ENCODE measurements around the gene BMP6.

The BMP6 gene

DNA sequence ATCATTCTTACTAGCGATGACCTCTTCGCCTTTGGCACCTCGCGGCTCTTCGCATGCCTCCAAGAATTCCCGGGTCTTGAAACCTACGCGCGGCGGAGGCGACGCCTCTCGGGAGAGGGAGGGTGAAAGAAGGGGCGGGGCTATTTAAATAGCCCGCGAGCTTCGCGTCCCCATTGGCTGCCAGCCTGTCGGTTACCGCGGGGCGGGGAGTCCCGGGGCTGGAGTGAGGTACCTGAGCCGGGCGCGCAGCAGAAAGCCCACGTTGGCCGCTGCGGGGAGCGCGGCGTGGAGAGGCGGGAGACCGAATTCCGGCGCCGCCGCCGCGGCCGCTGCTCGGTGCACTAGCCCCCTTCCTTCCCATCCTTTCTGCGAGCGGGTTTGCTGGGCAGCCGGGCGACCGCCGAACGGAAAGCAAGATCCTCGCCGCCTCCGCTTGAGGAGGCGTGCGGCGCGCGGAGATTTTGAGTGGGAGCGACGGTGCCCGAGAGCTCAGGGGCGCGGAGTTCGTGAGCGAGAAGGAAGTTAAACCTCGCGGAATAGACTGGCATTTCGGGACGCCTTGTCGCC is at the start of gene BMP6:
Gene BMP6 (plus strand): TSS at position 251 of the 567 bp plus-strand sequence. CDS start 857 bp downstream, outside the sequence.
- H3K4me3 ChIP-seq (ENCODE audit: low read length) = peak within 1 kb of the TSS; percentile 70
- no peak within 1 kb of the TSS for H3K27ac ChIP-seq (ENCODE audit: low read length)
- no peak within 1 kb of the TSS for H3K9ac ChIP-seq (ENCODE audit: low read depth, low read length)
- H3K9me3 ChIP-seq (ENCODE audit: insufficient read depth, low read depth, low read length) = no peaks in the 10 kb centered on the region
- H3K4me1 ChIP-seq (ENCODE audit: insufficient read depth, low read length) = peaks cover 19% of the 10 kb centered on the region
- H3K36me3 ChIP-seq (ENCODE audit: insufficient read depth, low read depth, low read length) = no peaks in the 10 kb centered on the region
- H3K27me3 ChIP-seq (ENCODE audit: insufficient read depth, low read length) = peaks cover 86% of the 10 kb centered on the region

DNA sequence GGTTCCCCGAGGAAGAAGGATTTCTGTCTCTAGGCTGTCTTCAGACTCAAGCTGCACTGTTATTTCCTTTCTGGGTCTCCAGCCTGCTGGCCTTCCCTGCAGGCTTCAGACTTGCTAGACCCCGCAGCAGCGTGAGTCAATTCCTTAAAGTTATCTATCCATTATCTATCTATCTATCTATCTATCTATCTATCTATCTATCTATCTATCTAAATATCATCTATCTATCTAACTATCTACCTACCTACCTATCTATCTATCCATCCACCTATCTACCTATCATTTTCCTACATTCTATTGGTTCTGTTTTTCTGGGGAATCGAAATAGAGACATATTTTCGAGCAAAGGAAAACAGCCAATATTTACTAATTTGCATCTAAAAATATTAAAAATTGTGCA is 48.7 kb upstream of the BMP6 start:
- H3K27ac ChIP-seq (ENCODE audit: low read length) = no peak overlapping the region
- H3K4me1 ChIP-seq (ENCODE audit: insufficient read depth, low read length) = peaks cover 10% of the 10 kb centered on the region; the same call in 1 of the 2 replicates
- no peak overlapping the region for H3K4me3 ChIP-seq (ENCODE audit: low read length)
- no peak overlapping the region for H3K9ac ChIP-seq (ENCODE audit: low read depth, low read length)
- H3K36me3 ChIP-seq (ENCODE audit: insufficient read depth, low read depth, low read length) = no peaks in the 10 kb centered on the region
- H3K27me3 ChIP-seq (ENCODE audit: insufficient read depth, low read length) = 0 out of 2 replicates have a peak, but pooled peaks cover 15% of the 10 kb centered on the region
- no peaks in the 10 kb centered on the region for H3K9me3 ChIP-seq (ENCODE audit: insufficient read depth, low read depth, low read length)

GRCh38 chr6:7680393-7681075 is 45.4 kb upstream of the BMP6 start:
- no peak overlapping the region for H3K4me3 ChIP-seq (ENCODE audit: low read length)
- no peaks in the 10 kb centered on the region for H3K9me3 ChIP-seq (ENCODE audit: insufficient read depth, low read depth, low read length)
- H3K9ac ChIP-seq (ENCODE audit: low read depth, low read length) = no peak overlapping the region
- H3K4me1 ChIP-seq (ENCODE audit: insufficient read depth, low read length) = peaks cover 23% of the 10 kb centered on the region; the same call in 1 of the 2 replicates
- H3K36me3 ChIP-seq (ENCODE audit: insufficient read depth, low read depth, low read length) = no peaks in the 10 kb centered on the region
- H3K27ac ChIP-seq (ENCODE audit: low read length) = no peak overlapping the region
- peaks cover 20% of the 10 kb centered on the region for H3K27me3 ChIP-seq (ENCODE audit: insufficient read depth, low read length)

GRCh38 chr6:7681449-7681848 is 44.5 kb upstream of the BMP6 start:
- no peaks in the 10 kb centered on the region for H3K36me3 ChIP-seq (ENCODE audit: insufficient read depth, low read depth, low read length)
- no peaks in the 10 kb centered on the region for H3K9me3 ChIP-seq (ENCODE audit: insufficient read depth, low read depth, low read length)
- peaks cover 24% of the 10 kb centered on the region for H3K27me3 ChIP-seq (ENCODE audit: insufficient read depth, low read length)

DNA sequence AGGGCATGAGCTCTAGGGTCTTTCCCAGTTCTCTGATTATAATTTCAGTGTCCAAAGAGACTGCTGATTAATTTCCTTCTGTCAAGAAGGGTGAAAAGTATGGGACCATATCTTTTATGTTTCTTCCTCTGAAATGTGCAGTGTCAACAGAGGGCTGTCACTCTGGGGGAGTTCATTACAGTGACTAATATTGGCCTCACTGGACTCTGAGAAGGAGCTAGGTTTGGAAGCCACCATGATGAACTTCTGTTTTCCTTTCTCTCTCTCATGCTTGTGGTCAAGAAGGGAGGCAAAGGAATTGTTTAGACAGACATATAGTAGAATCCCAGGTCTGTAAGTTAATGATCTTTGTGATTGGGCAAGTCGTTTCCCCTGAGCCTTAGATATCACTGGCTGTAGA is 41.8 kb upstream of the BMP6 start:
- H3K36me3 ChIP-seq (ENCODE audit: insufficient read depth, low read depth, low read length) = no peaks in the 10 kb centered on the region
- H3K27me3 ChIP-seq (ENCODE audit: insufficient read depth, low read length) = peaks cover 24% of the 10 kb centered on the region
- H3K9me3 ChIP-seq (ENCODE audit: insufficient read depth, low read depth, low read length) = no peaks in the 10 kb centered on the region
- no peak overlapping the region for H3K27ac ChIP-seq (ENCODE audit: low read length)
- peaks cover 23% of the 10 kb centered on the region; the same call in 1 of the 2 replicates for H3K4me1 ChIP-seq (ENCODE audit: insufficient read depth, low read length)
- H3K4me3 ChIP-seq (ENCODE audit: low read length) = no peak overlapping the region
- H3K9ac ChIP-seq (ENCODE audit: low read depth, low read length) = no peak overlapping the region

More at GRCh38 chr6:7681449-7681848, 44.5 kb upstream of the BMP6 start:
- no peak overlapping the region for H3K27ac ChIP-seq (ENCODE audit: low read length)
- H3K4me1 ChIP-seq (ENCODE audit: insufficient read depth, low read length) = peaks cover 23% of the 10 kb centered on the region; the same call in 1 of the 2 replicates
- no peak overlapping the region for H3K9ac ChIP-seq (ENCODE audit: low read depth, low read length)
- H3K4me3 ChIP-seq (ENCODE audit: low read length) = no peak overlapping the region

DNA sequence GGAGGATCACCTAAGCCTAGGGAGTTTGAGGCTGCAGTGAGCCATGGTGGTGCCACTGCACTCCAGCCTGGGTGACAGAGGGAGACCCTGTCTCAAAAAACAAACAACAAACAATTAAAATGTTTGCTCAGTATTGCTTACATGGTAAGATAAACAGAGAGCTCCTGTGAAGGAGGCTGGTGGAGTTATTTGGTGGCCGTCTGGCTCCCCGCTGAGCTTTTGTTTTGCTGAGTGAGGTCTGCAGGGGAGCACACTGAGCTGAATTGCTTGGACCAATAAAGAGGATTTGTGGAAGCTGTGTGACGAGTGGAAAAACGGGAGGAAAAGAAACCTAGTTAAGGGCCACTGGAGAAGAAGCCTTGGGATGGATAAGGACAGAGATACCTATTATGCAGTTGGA is 41.1 kb upstream of the BMP6 start:
- H3K9ac ChIP-seq (ENCODE audit: low read depth, low read length) = no peak overlapping the region
- H3K4me3 ChIP-seq (ENCODE audit: low read length) = no peak overlapping the region
- H3K9me3 ChIP-seq (ENCODE audit: insufficient read depth, low read depth, low read length) = no peaks in the 10 kb centered on the region
- H3K27ac ChIP-seq (ENCODE audit: low read length) = no peak overlapping the region
- H3K36me3 ChIP-seq (ENCODE audit: insufficient read depth, low read depth, low read length) = no peaks in the 10 kb centered on the region
- H3K4me1 ChIP-seq (ENCODE audit: insufficient read depth, low read length) = peaks cover 22% of the 10 kb centered on the region; the same call in 1 of the 2 replicates
- peaks cover 24% of the 10 kb centered on the region for H3K27me3 ChIP-seq (ENCODE audit: insufficient read depth, low read length)

- Histone ChIP-seq H3K4me3 (ENCODE audit: low read length) (no peak overlapping the region), H3K9ac (ENCODE audit: low read depth, low read length) (no peak overlapping the region), H3K4me1 (ENCODE audit: insufficient read depth, low read length) (peaks cover 17% of the 10 kb centered on the region; the same call in 1 of the 2 replicates), H3K36me3 (ENCODE audit: insufficient read depth, low read depth, low read length) (no peaks in the 10 kb centered on the region), H3K27ac (ENCODE audit: low read length) (no peak overlapping the region), H3K9me3 (ENCODE audit: insufficient read depth, low read depth, low read length) (no peaks in the 10 kb centered on the region), H3K27me3 (ENCODE audit: insufficient read depth, low read length) (peaks cover 24% of the 10 kb centered on the region)
These were observed 40.6 kb upstream of the BMP6 start for GRCh38 chr6:7685276-7685675.

DNA sequence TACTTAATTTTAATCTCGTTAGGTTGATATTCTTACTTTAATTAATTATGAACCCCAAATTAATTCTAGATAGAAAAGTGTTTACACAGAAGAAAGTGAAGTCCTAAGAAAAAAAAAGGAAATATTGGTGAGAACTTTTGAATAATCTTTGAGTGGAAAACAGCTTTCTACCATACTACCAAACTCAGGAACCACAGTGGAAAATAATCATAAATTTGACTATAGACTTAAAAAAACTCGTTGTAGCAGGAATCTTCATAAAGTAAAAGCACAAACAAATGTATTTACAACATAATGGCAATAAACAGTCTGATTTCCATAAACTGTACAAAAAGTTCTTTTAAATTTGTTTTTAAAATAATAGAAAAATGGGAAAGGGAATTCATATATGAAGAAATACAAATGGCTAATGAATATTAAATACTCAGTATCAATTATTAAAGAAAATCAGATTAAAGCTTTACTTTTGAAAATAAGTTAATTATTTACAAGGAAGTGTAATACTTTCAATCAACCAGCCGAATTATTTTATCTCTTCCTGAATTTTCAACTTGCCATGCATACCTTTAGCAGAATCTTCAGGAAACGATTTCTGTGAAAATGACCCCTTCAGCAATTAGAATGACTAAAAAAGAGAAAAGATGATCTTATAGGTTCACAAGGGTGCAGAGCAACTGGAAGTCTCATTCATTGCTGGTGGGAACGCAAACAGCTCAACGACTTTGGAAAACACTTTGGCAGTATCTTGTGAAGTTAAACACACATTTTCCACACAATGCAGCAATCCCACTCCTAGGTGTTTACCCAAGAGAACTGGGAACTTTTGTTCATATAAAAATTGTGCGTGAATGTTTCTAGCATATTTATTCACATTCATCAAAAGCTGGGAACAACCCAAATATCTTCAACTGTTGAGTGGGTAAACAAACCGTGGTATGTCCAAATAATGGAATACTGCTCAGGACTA is 38.5 kb upstream of the BMP6 start:
- H3K36me3 ChIP-seq (ENCODE audit: insufficient read depth, low read depth, low read length) = no peaks in the 10 kb centered on the region
- H3K4me3 ChIP-seq (ENCODE audit: low read length) = no peak overlapping the region
- H3K9me3 ChIP-seq (ENCODE audit: insufficient read depth, low read depth, low read length) = no peaks in the 10 kb centered on the region
- H3K9ac ChIP-seq (ENCODE audit: low read depth, low read length) = no peak overlapping the region
- H3K27ac ChIP-seq (ENCODE audit: low read length) = no peak overlapping the region
- peaks cover 13% of the 10 kb centered on the region for H3K4me1 ChIP-seq (ENCODE audit: insufficient read depth, low read length)
- peaks cover 20% of the 10 kb centered on the region for H3K27me3 ChIP-seq (ENCODE audit: insufficient read depth, low read length)

GRCh38 chr6:7691021-7691420 is 34.9 kb upstream of the BMP6 start:
- Histone ChIP-seq H3K9ac (ENCODE audit: low read depth, low read length) (no peak overlapping the region), H3K4me3 (ENCODE audit: low read length) (no peak overlapping the region)

DNA sequence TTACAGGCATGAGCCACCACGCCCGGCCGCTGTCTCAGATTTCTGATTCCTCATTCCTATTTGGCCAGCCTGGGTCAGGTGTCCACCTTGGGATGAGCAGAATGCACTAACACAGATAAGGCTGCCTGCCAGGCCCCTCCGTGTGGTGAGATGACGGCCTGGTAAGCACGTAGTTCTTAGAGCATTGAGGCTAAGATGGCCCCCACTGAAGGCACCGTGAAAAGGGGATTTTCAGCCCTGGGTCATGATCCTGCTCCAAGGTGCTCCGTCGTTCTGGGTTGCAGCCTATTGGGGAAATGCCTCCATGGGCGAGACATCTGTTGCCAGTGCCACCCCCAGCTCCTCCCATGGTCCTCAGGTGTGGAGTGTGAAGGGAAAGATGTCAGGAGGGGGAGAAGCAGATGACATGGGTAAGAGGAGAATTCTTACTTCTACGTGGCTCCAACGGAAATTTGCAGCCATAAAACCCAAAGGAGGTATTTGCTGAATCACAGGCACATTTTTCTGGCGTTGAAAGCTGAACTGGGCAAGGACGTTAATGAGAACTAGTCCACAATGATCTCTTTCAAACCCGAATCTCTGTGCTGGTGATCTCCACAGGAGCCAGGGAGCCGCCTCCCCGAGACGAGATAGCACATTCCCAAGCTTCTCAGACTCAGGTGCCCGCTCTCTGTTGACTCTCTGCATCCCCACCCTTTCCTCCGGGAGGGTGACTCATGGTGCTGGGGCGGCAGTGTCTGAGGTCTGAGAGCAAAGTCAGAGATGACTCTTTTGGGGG is 34.0 kb upstream of the BMP6 start:
- Histone ChIP-seq H3K4me1 (ENCODE audit: insufficient read depth, low read length) (no peaks in the 10 kb centered on the region; the same call in 1 of the 2 replicates), H3K4me3 (ENCODE audit: low read length) (no peak overlapping the region), H3K9ac (ENCODE audit: low read depth, low read length) (no peak overlapping the region), H3K9me3 (ENCODE audit: insufficient read depth, low read depth, low read length) (no peaks in the 10 kb centered on the region), H3K27me3 (ENCODE audit: insufficient read depth, low read length) (no peaks in the 10 kb centered on the region), H3K36me3 (ENCODE audit: insufficient read depth, low read depth, low read length) (no peaks in the 10 kb centered on the region), H3K27ac (ENCODE audit: low read length) (no peak overlapping the region)

More at GRCh38 chr6:7691021-7691420, 34.9 kb upstream of the BMP6 start:
- Histone ChIP-seq H3K4me1 (ENCODE audit: insufficient read depth, low read length) (no peaks in the 10 kb centered on the region; the same call in 1 of the 2 replicates), H3K27ac (ENCODE audit: low read length) (no peak overlapping the region), H3K27me3 (ENCODE audit: insufficient read depth, low read length) (no peaks in the 10 kb centered on the region), H3K36me3 (ENCODE audit: insufficient read depth, low read depth, low read length) (no peaks in the 10 kb centered on the region), H3K9me3 (ENCODE audit: insufficient read depth, low read depth, low read length) (no peaks in the 10 kb centered on the region)

DNA sequence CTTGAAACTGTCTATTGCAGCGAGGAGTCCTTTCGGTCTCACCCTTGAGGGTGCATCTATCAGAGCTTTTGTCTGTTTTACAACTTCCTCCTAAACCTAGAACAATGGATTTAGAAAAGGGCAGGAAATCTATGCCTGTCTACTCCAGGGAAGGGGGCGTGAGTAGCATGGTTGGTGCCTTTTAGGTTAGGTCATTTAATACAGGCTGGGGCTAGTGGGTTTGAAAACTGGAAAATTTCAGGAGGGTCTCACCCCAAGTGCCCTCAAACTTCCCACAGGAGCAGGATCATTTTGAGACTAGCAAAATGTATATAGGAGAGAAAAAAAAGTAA is 33.5 kb upstream of the BMP6 start:
- Histone ChIP-seq H3K27me3 (ENCODE audit: insufficient read depth, low read length) (no peaks in the 10 kb centered on the region), H3K4me1 (ENCODE audit: insufficient read depth, low read length) (no peaks in the 10 kb centered on the region; the same call in 1 of the 2 replicates), H3K4me3 (ENCODE audit: low read length) (no peak overlapping the region), H3K9ac (ENCODE audit: low read depth, low read length) (no peak overlapping the region), H3K27ac (ENCODE audit: low read length) (no peak overlapping the region), H3K9me3 (ENCODE audit: insufficient read depth, low read depth, low read length) (no peaks in the 10 kb centered on the region), H3K36me3 (ENCODE audit: insufficient read depth, low read depth, low read length) (no peaks in the 10 kb centered on the region)

All from iPS-20b (cell line).